ENCODE data around the gene LRRFIP2.
"Not testable (repeated sequence)": the region's sequence is repeated elsewhere in the genome, so short reads cannot be mapped to it uniquely, and the experiment has no call there.

DNA sequence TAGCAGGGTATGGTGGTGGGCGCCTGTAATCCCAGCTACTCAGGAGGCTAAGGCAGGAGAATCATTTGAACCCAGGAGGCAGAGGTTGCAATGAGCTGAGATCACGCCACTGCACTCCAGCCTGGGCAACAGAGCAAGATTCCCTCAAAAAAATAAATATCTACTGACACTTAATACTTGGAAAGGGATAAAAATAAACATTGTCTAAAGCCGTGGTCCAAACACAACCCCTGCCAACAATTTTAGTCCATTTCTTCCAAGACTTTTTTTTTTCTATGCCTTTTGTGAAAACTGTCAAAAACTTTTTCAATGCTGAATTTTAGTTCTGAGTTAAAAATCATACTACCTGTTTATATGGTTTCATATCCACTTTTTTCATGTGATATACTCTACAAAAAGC, 131.7 kb downstream of the LRRFIP2 start:
- TF ChIP-seq CTCF (IDR thresholded peaks at IDR 0.05; ENCODE audit: insufficient read depth, low read length); POLR2AphosphoS5 (IDR thresholded peaks at IDR 0.05; ENCODE audit: low read depth); GABPA (IDR thresholded peaks at IDR 0.05; ENCODE audit: low read depth); SPI1 (IDR thresholded peaks at IDR 0.05; ENCODE audit: borderline replicate concordance, low read depth): not testable (repeated sequence)
- TF ChIP-seq, protein P1, sequence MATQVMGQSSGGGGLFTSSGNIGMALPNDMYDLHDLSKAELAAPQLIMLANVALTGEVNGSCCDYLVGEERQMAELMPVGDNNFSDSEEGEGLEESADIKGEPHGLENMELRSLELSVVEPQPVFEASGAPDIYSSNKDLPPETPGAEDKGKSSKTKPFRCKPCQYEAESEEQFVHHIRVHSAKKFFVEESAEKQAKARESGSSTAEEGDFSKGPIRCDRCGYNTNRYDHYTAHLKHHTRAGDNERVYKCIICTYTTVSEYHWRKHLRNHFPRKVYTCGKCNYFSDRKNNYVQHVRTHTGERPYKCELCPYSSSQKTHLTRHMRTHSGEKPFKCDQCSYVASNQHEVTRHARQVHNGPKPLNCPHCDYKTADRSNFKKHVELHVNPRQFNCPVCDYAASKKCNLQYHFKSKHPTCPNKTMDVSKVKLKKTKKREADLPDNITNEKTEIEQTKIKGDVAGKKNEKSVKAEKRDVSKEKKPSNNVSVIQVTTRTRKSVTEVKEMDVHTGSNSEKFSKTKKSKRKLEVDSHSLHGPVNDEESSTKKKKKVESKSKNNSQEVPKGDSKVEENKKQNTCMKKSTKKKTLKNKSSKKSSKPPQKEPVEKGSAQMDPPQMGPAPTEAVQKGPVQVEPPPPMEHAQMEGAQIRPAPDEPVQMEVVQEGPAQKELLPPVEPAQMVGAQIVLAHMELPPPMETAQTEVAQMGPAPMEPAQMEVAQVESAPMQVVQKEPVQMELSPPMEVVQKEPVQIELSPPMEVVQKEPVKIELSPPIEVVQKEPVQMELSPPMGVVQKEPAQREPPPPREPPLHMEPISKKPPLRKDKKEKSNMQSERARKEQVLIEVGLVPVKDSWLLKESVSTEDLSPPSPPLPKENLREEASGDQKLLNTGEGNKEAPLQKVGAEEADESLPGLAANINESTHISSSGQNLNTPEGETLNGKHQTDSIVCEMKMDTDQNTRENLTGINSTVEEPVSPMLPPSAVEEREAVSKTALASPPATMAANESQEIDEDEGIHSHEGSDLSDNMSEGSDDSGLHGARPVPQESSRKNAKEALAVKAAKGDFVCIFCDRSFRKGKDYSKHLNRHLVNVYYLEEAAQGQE (IDR thresholded peaks at IDR 0.05; ENCODE audit: insufficient replicate concordance, low read depth): not testable (repeated sequence)

All from HL-60 (cell line).